ENCODE results near the gene GZMA. TPM values are rescaled to one million over a fixed set of nuclear protein-coding genes. Genes with fewer than 3 reads are reported as not detected.
A peak's percentile ranks its signal among the peaks of the same experiment; 100 is the strongest.

Gene GZMA
- total RNA-seq, 1 donor from 2014 or later = 8.8 TPM

GRCh38 chr5:55141945-55142690 is 39.7 kb downstream of the GZMA start:
- Histone ChIP-seq H3K4me1 (no peaks in the 10 kb centered on the region), H3K4me3 (no peak overlapping the region), H3K27me3 (peaks cover 5% of the 10 kb centered on the region), H3K36me3 (no peaks in the 10 kb centered on the region), H3K9me3 (no peaks in the 10 kb centered on the region), H3K27ac (no peak overlapping the region)
- DNase-seq = no peak
- TF ChIP-seq, protein P1, sequence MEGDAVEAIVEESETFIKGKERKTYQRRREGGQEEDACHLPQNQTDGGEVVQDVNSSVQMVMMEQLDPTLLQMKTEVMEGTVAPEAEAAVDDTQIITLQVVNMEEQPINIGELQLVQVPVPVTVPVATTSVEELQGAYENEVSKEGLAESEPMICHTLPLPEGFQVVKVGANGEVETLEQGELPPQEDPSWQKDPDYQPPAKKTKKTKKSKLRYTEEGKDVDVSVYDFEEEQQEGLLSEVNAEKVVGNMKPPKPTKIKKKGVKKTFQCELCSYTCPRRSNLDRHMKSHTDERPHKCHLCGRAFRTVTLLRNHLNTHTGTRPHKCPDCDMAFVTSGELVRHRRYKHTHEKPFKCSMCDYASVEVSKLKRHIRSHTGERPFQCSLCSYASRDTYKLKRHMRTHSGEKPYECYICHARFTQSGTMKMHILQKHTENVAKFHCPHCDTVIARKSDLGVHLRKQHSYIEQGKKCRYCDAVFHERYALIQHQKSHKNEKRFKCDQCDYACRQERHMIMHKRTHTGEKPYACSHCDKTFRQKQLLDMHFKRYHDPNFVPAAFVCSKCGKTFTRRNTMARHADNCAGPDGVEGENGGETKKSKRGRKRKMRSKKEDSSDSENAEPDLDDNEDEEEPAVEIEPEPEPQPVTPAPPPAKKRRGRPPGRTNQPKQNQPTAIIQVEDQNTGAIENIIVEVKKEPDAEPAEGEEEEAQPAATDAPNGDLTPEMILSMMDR (IDR thresholded peaks at IDR 0.05) = no peak
- intact Hi-C loops (cut with DNase I) = loop anchor here (10.0 kb wide), 1 partner anchor 237 kb away; no protein-coding TSS in a partner anchor
- ATAC-seq = no peak

GRCh38 chr5:55143624-55144023 is 41.2 kb downstream of the GZMA start:
- ATAC-seq (no peak), DNase-seq (no peak)
- H3K36me3 ChIP-seq = no peaks in the 10 kb centered on the region
- H3K4me1 ChIP-seq = no peaks in the 10 kb centered on the region
- peaks cover 5% of the 10 kb centered on the region for H3K27me3 ChIP-seq
- intact Hi-C loops (cut with DNase I) = loop anchor here (10.0 kb wide), 1 partner anchor 239 kb away; no protein-coding TSS in a partner anchor
- H3K9me3 ChIP-seq = no peaks in the 10 kb centered on the region
- TF ChIP-seq, protein P1 (IDR thresholded peaks at IDR 0.05) = no peak
- no peak overlapping the region for H3K27ac ChIP-seq
- H3K4me3 ChIP-seq = no peak overlapping the region

- ATAC-seq (no peak), DNase-seq (no peak)
- H3K9me3 ChIP-seq = no peaks in the 10 kb centered on the region
- intact Hi-C loops (cut with DNase I) = loop anchor here (10.0 kb wide), 1 partner anchor 241 kb away; no protein-coding TSS in a partner anchor
- H3K27ac ChIP-seq = no peak overlapping the region
- H3K4me3 ChIP-seq = no peak overlapping the region
- H3K36me3 ChIP-seq = no peaks in the 10 kb centered on the region
- H3K4me1 ChIP-seq = no peaks in the 10 kb centered on the region
- peaks cover 5% of the 10 kb centered on the region for H3K27me3 ChIP-seq
- TF ChIP-seq, protein P1 (IDR thresholded peaks at IDR 0.05) = no peak
Observed at GRCh38 chr5:55146080-55146479, 43.6 kb downstream of the GZMA start.

DNA sequence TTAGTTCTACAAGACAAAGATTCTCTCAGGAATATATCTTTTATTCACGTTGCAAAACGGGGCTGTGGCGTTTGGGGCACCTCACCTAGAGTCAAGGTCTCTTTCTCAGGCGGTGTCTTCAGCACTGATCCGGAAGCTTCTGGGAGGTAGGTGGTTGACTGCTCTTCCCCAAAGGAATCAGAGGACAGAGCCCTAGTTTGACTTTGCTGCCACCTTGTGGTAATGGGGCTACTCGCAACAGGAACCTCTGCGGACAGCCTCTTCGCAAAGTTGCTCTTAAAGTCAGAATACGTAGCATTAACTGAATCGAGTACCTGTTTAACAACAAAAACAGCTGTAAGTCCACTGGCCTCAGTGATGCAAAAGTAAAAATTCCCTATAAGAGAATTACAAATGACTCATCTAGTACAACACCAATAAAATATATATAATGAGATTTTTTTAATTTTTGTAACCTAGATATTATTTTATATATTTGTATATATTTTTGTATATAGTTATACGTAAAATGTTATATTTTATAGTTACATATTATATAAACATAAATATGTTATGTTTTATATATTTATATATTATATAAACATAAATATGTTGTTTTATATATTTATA is 44.2 kb downstream of the GZMA start:
- no peaks in the 10 kb centered on the region for H3K4me1 ChIP-seq
- peaks cover 5% of the 10 kb centered on the region for H3K27me3 ChIP-seq
- peak; percentile 65 for DNase-seq
- no peak overlapping the region for H3K27ac ChIP-seq
- TF ChIP-seq, protein P1 (IDR thresholded peaks at IDR 0.05) = peak; percentile 92
- intact Hi-C loops (cut with DNase I) = loop anchor here (10.0 kb wide), 1 partner anchor 242 kb away; no protein-coding TSS in a partner anchor
- no peaks in the 10 kb centered on the region for H3K36me3 ChIP-seq
- no peaks in the 10 kb centered on the region for H3K9me3 ChIP-seq
- H3K4me3 ChIP-seq = no peak overlapping the region
- ATAC-seq = peak; percentile 98

GRCh38 chr5:55149308-55149795 is 46.9 kb downstream of the GZMA start:
- ATAC-seq (no peak), DNase-seq (no peak)
- no peaks in the 10 kb centered on the region for H3K9me3 ChIP-seq
- H3K27ac ChIP-seq = no peak overlapping the region
- TF ChIP-seq, protein P1 (IDR thresholded peaks at IDR 0.05) = no peak
- peaks cover 5% of the 10 kb centered on the region for H3K27me3 ChIP-seq
- H3K36me3 ChIP-seq = no peaks in the 10 kb centered on the region
- no peaks in the 10 kb centered on the region for H3K4me1 ChIP-seq
- H3K4me3 ChIP-seq = no peak overlapping the region
- intact Hi-C loops (cut with DNase I) = loop anchor here (10.0 kb wide), 1 partner anchor 245 kb away; no protein-coding TSS in a partner anchor

All from upper lobe of right lung (tissue), 1 donor.